Glomerular endothelial cell (primary cell): Measurements from ENCODE around the gene U2AF2. TPM values are rescaled to one million over a fixed set of nuclear protein-coding genes. Genes with fewer than 3 reads are reported as not detected.

ENCODE experiments used
- DNase-seq: peaks from one replicate; pipeline ENCODE4 v3.0.0-alpha.2; 2011; ENCODE audit warnings: low read depth, low spot score; ENCODE audit errors: extremely low read depth
- total RNA-seq: library from RNA; depleted of rRNA; stranded (reverse); fragments of >200 nt; gene quantifications from 2 replicates; pipeline ENCODE4 v1.2.3, GENCODE V29; 2015

The U2AF2 gene
- total RNA-seq, 1 donor from 2014 or later = 150 TPM

- no peak for DNase-seq
Measured at GRCh38 chr19:55621205-55621672, 33.6 kb upstream of the U2AF2 start.

GRCh38 chr19:55621673-55622231 is 33.1 kb upstream of the U2AF2 start:
- no peak for DNase-seq

GRCh38 chr19:55622242-55622969 is 32.4 kb upstream of the U2AF2 start:
- no peak for DNase-seq

- DNase-seq = no peak
Measured at GRCh38 chr19:55623130-55623529, 31.7 kb upstream of the U2AF2 start.

GRCh38 chr19:55623561-55623960 is 31.3 kb upstream of the U2AF2 start:
- no peak for DNase-seq

GRCh38 chr19:55624109-55625003 is 30.5 kb upstream of the U2AF2 start, which contains the start of gene ZNF784:
Gene ZNF784, minus strand, starts transcription at chr19:55624566. Its CDS starts 5 bp downstream, at chr19:55624561.
- DNase-seq = no peak

- no peak for DNase-seq
Measured at GRCh38 chr19:55625004-55625326, 29.9 kb upstream of the U2AF2 start.

- no peak for DNase-seq
Measured at GRCh38 chr19:55626350-55626749, 28.5 kb upstream of the U2AF2 start.

- peak; percentile 89 for DNase-seq
Measured at GRCh38 chr19:55632463-55632834, 22.4 kb upstream of the U2AF2 start.

- no peak for DNase-seq
Measured at GRCh38 chr19:55633861-55634260, 21.0 kb upstream of the U2AF2 start.

GRCh38 chr19:55635334-55635717 is 19.5 kb upstream of the U2AF2 start:
- DNase-seq = no peak

GRCh38 chr19:55635856-55636440 is 18.9 kb upstream of the U2AF2 start:
- no peak for DNase-seq

GRCh38 chr19:55636723-55637122 is 18.1 kb upstream of the U2AF2 start:
- DNase-seq = no peak

GRCh38 chr19:55637534-55637933 is 17.3 kb upstream of the U2AF2 start:
- no peak for DNase-seq

- DNase-seq = no peak
Measured at GRCh38 chr19:55638864-55639359, 15.9 kb upstream of the U2AF2 start.

GRCh38 chr19:55640043-55640576 is 14.7 kb upstream of the U2AF2 start:
- no peak for DNase-seq

- no peak for DNase-seq
Measured at GRCh38 chr19:55640577-55641425, 14.0 kb upstream of the U2AF2 start, which contains the start of gene ZNF580. Gene ZNF580, plus strand, starts transcription at chr19:55641002. Its CDS starts 1,507 bp downstream, at chr19:55642509.

GRCh38 chr19:55641426-55642152 is 13.2 kb upstream of the U2AF2 start:
- no peak for DNase-seq
